Lung (tissue), 12 donors: ENCODE measurements around the gene DCAF4. TPM values are rescaled to one million over a fixed set of nuclear protein-coding genes. Genes with fewer than 3 reads are reported as not detected.

Source experiments
- ATAC-seq: fragments of 200-7000 bp; cut with Tn5 transposase; one replicate; pipeline ENCODE4 v1.9.1; 2020; ENCODE audit warnings: moderate number of reproducible peaks; ENCODE audit not compliant: insufficient read depth, low FRiP score
- DNase-seq, 3 donors: peaks; one replicate each; pipeline ENCODE4 v3.0.0-alpha.2; 2013 to 2017
- H3K27ac ChIP-seq, 2 donors: one replicate each; pipeline ENCODE4 v1.5.1; 2013; ENCODE audit warnings: mild to moderate bottlenecking in 2 of 2, moderate library complexity in 2 of 2, control low read depth in 1 of 2, inconsistent platforms in 1 of 2, low read depth in 1 of 2, low read length in 1 of 2
- H3K27me3 ChIP-seq, 3 donors: one replicate each; pipeline ENCODE4 v1.5.1; 2013; ENCODE audit warnings: low read length in 2 of 3; ENCODE audit not compliant: control insufficient read depth in 3 of 3, insufficient read depth in 3 of 3
- H3K36me3 ChIP-seq, 4 donors: one replicate each; pipeline ENCODE4 v1.5.1; 2013; ENCODE audit warnings: low read length in 4 of 4, mild to moderate bottlenecking in 1 of 4, moderate library complexity in 1 of 4; ENCODE audit not compliant: control insufficient read depth in 4 of 4, insufficient read depth in 4 of 4
- H3K4me1 ChIP-seq, 5 donors: one replicate each; pipeline ENCODE4 v1.5.1; 2013; ENCODE audit warnings: low read length in 5 of 5, mild to moderate bottlenecking in 2 of 5, moderate library complexity in 1 of 5; ENCODE audit not compliant: control insufficient read depth in 5 of 5, insufficient read depth in 5 of 5
- H3K4me3 ChIP-seq: one replicate; pipeline ENCODE4 v1.5.1; 2013; ENCODE audit warnings: mild to moderate bottlenecking, control low read depth, moderate library complexity
- H3K9ac ChIP-seq, 2 donors: one replicate each; pipeline ENCODE4 v1.5.1; 2013; ENCODE audit warnings: low read length in 2 of 2, control low read depth in 1 of 2; ENCODE audit not compliant: insufficient read depth in 1 of 2
- H3K9me3 ChIP-seq, 4 donors: one replicate each; pipeline ENCODE4 v1.5.1; 2013; ENCODE audit warnings: low read length in 3 of 4, mild to moderate bottlenecking in 1 of 4, moderate library complexity in 1 of 4; ENCODE audit not compliant: control insufficient read depth in 4 of 4, insufficient read depth in 3 of 4
- WGBS, 2 donors: extraction: QIAGEN DNeasy Blood & Tissue Kit; methylation state at CpG; one replicate each; pipeline ENCODE4 v1.1.7; 2013; 5-methylcytosine and 5-hydroxymethylcytosine counted together
- polyA plus RNA-seq, 2 donors: library from polyadenylated mRNA; stranded (reverse); fragments of 200-250 nt; gene quantifications; one replicate each; pipeline ENCODE4 v1.2.1, GENCODE V29; 2013
- total RNA-seq, 2 donors: library from RNA; depleted of rRNA in 1 of 2; stranded (reverse); fragments of >200 nt in 1 of 2; gene quantifications; one replicate each; pipeline ENCODE4 v1.2.1, GENCODE V29; 2014 to 2021
- TF ChIP-seq, protein P1 (sequence below): IDR thresholded peaks from 2 replicates; pipeline ENCODE4 v1.5.1; 2012; ENCODE audit warnings: mild to moderate bottlenecking; ENCODE audit errors: control extremely low read depth, extremely low read depth
- donor health status: control.
- donor health status: control.
- donor health status: Bipolar disorder and iron deficiency.
- donor health status: healthy.
- donor health status: DM: yes; HTN: yes; CAD: no.

The DCAF4 gene
- total and polyA plus RNA-seq, 4 donors: 5.2 to 13.5 (median 11.2) TPM

DNA sequence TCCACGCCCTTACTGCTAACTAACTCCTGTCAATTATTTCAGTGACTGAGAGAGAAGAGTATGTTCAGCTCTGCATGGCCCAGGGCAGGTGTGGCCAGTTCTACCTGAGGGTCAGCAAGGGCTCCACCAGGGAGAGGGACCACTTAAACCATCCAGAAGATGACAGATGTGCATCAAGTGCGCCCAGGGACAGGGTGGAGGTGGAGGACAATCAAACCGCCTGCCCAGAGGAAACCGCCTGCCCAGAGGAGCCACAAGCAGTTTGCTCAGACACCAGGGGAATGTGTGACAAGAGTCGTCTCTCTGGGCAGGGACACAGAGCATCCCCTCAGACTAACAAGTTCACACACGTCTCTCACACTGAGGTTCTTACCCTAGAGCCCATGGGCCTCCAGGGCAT lies 46.8 kb upstream of the DCAF4 start:
- no peaks in the 10 kb centered on the region for H3K9me3 ChIP-seq
- TF ChIP-seq, protein P1, sequence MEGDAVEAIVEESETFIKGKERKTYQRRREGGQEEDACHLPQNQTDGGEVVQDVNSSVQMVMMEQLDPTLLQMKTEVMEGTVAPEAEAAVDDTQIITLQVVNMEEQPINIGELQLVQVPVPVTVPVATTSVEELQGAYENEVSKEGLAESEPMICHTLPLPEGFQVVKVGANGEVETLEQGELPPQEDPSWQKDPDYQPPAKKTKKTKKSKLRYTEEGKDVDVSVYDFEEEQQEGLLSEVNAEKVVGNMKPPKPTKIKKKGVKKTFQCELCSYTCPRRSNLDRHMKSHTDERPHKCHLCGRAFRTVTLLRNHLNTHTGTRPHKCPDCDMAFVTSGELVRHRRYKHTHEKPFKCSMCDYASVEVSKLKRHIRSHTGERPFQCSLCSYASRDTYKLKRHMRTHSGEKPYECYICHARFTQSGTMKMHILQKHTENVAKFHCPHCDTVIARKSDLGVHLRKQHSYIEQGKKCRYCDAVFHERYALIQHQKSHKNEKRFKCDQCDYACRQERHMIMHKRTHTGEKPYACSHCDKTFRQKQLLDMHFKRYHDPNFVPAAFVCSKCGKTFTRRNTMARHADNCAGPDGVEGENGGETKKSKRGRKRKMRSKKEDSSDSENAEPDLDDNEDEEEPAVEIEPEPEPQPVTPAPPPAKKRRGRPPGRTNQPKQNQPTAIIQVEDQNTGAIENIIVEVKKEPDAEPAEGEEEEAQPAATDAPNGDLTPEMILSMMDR: no peak
- H3K36me3 ChIP-seq: no peaks in the 10 kb centered on the region
- ATAC-seq (no peak), DNase-seq (no peak)
- H3K9ac ChIP-seq: no peak overlapping the region
- H3K4me1 ChIP-seq: peaks cover 1 to 15% (median 8%) of the 10 kb centered on the region in 5 donors
- H3K27ac ChIP-seq: no peak overlapping the region
- no peaks in the 10 kb centered on the region for H3K27me3 ChIP-seq
- WGBS, 2 donors: 89 to 93% methylated on average over 6 of the region's 6 CpGs
- H3K4me3 ChIP-seq: no peak overlapping the region

DNA sequence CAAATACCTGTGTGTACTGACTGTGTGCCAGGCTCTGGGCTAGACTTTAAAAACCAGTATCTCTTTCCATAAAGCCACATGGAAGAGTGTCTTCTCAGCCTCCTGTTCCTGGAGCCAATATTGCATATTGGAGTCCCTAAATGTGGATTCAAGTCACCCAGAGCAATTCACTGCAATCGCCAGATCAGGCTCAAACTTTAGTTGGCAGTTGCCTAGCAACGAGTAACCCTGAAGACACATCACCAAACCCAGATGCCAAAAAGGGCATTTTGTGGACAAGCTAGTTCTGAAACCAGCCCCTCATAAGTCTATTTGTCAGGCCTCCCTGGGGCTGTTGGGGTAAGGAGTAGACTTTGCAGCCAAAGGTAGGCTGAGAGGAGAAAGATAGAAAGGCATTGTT lies 46.1 kb upstream of the DCAF4 start:
- no peaks in the 10 kb centered on the region for H3K27me3 ChIP-seq
- no peaks in the 10 kb centered on the region for H3K36me3 ChIP-seq
- TF ChIP-seq, protein P1: no peak
- DNase-seq: no peak
- WGBS, 2 donors: 93 to 98% methylated on average over 2 of the region's 2 CpGs
- no peaks in the 10 kb centered on the region for H3K9me3 ChIP-seq
- no peak overlapping the region for H3K27ac ChIP-seq
- H3K9ac ChIP-seq: no peak overlapping the region
- H3K4me3 ChIP-seq: no peak overlapping the region
- H3K4me1 ChIP-seq: peaks cover 1 to 15% (median 8%) of the 10 kb centered on the region in 5 donors
- ATAC-seq: no peak

DNA sequence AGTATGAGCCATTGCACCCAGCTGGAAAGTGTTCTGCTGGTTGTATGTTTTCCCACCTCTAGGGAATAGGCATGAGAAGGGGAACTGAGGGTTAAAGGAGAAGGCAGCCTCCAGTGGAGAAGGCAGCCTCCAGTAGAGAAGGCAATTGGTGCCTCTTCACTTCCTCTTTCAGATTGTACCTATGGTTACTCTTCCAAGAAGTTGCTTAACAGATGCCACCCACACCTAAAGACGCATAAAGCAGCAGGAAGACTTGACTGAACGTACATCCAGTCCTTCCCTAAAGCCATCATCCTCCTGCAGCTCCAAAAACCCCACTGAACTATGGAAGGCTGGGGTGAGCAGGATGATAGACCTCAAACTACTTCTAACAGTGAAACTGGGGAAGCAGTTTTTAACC lies 45.4 kb upstream of the DCAF4 start:
- no peak for ATAC-seq
- Histone ChIP-seq H3K27me3 (no peaks in the 10 kb centered on the region), H3K9me3 (no peaks in the 10 kb centered on the region), H3K4me1 (peaks cover 1 to 14% (median 8%) of the 10 kb centered on the region in 5 donors), H3K27ac (no peak overlapping the region), H3K4me3 (peak overlapping the region; percentile 4), H3K36me3 (no peaks in the 10 kb centered on the region), H3K9ac (no peak overlapping the region)
- DNase-seq: no peak
- TF ChIP-seq, protein P1: no peak
- 33 to 74% methylated on average over 2 of the region's 2 CpGs for WGBS, 2 donors

DNA sequence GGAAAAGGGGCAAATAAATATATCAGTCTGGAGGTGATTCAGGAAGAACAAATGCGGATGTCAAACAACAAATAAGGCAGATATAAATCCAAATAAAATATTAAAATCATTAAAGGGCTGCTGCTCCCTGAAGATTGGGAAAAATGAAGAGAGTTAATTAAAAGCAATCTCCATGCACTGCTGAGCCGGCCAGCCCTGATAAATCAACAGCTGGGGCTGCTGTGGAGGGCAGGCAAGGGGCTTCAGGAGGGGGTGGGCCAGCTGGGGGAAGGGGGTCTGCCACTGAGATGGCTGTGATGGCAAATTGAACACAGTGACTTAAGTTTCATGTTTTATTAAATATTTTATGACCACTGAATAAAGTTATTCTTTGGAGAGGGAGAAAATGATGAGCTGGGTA lies 44.7 kb upstream of the DCAF4 start:
- Histone ChIP-seq H3K27me3 (no peaks in the 10 kb centered on the region), H3K36me3 (no peaks in the 10 kb centered on the region), H3K4me3 (no peak overlapping the region), H3K9ac (no peak overlapping the region), H3K9me3 (no peaks in the 10 kb centered on the region), H3K27ac (no peak overlapping the region), H3K4me1 (peaks cover 1 to 10% (median 3%) of the 10 kb centered on the region in 5 donors)
- TF ChIP-seq, protein P1: no peak
- ATAC-seq: no peak
- WGBS, 2 donors: 73 to 84% methylated on average over 2 of the region's 2 CpGs
- DNase-seq: no peak
